Vagina (tissue), 2 donors: ENCODE results near the gene COL1A2.

Source experiments
- POLR2A ChIP-seq, 2 donors: fragments of 450-650 bp; IDR thresholded peaks; one replicate each; pipeline ENCODE4 v1.6.1; 2017; ENCODE audit warnings: antibody characterized with exemption in 2 of 2, mild to moderate bottlenecking in 2 of 2, moderate library complexity in 2 of 2
- POLR2AphosphoS5 ChIP-seq, 2 donors: sonication (generic); formaldehyde crosslinking; IDR thresholded peaks; one replicate each; pipeline ENCODE4 v1.9.0; 2017; ENCODE audit warnings: antibody characterized with exemption in 2 of 2, mild to moderate bottlenecking in 2 of 2, low read depth in 1 of 2; ENCODE audit not compliant: insufficient read depth in 1 of 2
- TF ChIP-seq, protein P1 (sequence below), 3 experiments: fragments of 450-650 bp in 2 of 3; fragments of 200-600 bp in 1 of 3; sonication (generic) in 1 of 3; IDR thresholded peaks; one replicate each; pipeline ENCODE4 v1.5.1; 2017 to 2019; ENCODE audit warnings: antibody characterized with exemption in 3 of 3, mild to moderate bottlenecking in 2 of 3, moderate library complexity in 2 of 3

- TF ChIP-seq, protein P1, sequence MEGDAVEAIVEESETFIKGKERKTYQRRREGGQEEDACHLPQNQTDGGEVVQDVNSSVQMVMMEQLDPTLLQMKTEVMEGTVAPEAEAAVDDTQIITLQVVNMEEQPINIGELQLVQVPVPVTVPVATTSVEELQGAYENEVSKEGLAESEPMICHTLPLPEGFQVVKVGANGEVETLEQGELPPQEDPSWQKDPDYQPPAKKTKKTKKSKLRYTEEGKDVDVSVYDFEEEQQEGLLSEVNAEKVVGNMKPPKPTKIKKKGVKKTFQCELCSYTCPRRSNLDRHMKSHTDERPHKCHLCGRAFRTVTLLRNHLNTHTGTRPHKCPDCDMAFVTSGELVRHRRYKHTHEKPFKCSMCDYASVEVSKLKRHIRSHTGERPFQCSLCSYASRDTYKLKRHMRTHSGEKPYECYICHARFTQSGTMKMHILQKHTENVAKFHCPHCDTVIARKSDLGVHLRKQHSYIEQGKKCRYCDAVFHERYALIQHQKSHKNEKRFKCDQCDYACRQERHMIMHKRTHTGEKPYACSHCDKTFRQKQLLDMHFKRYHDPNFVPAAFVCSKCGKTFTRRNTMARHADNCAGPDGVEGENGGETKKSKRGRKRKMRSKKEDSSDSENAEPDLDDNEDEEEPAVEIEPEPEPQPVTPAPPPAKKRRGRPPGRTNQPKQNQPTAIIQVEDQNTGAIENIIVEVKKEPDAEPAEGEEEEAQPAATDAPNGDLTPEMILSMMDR (IDR thresholded peaks at IDR 0.05): no peak
- TF ChIP-seq POLR2AphosphoS5 (IDR thresholded peaks at IDR 0.05; ENCODE audit: insufficient read depth in 1 of 2, low read depth in 1 of 2) (no peak), POLR2A (IDR thresholded peaks at IDR 0.05) (no peak)
Observed at GRCh38 chr7:94444813-94445212, 50.1 kb downstream of the COL1A2 start.
